GM18498 (cell line): ENCODE data around the gene ALDH1A1.

Experiments
- ATAC-seq: cut with Tn5 transposase; IDR thresholded peaks from one replicate; pipeline ENCODE4 v1.9.1; 2021; ENCODE audit warnings: mild to moderate bottlenecking, moderate library complexity; ENCODE audit not compliant: unreplicated experiment

Gene ALDH1A1

DNA sequence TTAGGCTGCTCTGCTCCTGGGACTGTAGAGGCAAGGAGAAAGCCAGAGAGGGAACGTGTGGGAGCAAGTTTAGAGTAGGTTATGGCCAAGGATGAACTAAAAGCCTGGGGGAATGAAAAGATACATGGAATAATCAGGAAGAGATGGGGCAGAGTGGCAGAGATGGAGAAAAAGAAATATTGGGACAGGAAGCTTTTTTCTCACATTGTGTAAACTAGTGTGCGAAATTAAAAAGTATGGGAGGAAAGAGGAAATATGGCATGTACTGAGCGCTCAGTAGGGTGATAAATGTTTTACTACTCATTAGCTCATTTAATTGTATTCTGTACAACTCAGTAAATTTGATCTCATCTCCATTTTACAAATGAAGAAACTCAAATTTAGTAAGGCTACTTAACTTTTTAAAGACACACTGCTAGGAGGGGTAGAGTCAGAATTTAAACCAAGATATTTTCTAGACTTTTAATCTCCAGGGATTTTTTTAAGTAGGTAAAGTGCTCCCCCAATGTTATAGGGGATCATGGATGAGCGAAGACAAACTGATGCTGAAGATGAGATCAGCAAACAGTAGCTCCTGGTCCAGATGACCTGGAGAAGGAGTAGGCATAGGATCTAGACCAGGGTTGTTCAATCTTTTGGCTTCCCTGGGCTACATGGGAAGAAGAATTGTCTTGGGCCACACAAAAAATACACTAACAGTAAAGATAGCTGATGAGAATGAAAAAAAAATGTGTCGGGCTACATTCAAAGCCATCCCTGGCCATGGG, 30.8 kb downstream of the ALDH1A1 start:
- ATAC-seq: no peak

- no peak for ATAC-seq
These were observed 33.5 kb downstream of the ALDH1A1 start for GRCh38 chr9:72919246-72919945.

GRCh38 chr9:72917892-72918509, 34.9 kb downstream of the ALDH1A1 start:
- ATAC-seq: no peak

- ATAC-seq: no peak
These were observed 37.2 kb downstream of the ALDH1A1 start for GRCh38 chr9:72915659-72916058.

GRCh38 chr9:72914750-72915149, 38.1 kb downstream of the ALDH1A1 start:
- no peak for ATAC-seq

DNA sequence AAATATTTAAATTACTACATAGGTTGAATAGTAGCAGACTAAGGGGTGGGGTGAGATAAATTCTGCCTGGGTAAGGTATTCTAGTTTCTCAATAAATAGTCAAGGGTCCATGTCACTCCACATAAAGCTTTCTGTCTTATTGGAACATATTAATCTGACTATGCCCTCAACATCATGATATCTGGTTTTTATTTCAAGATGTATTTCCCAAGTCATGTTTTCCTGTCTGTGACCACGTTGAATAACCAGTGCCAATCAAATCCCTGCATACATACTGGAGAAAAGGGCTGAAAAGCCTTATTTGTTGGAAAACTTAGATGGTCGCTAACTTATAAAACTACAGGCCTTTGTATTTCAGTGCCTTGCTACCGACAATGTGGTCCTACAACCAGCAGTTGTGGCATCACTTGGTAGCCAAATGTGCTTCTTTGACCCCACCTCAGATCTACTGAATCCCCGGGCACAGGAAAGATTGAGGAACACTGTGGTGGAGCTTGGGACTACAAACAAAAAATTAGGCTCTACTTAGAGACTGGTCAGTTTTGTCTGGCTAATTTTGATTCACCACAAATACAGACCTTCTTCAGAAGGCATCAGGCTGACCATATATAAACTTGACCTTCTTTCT, 39.4 kb downstream of the ALDH1A1 start:
- no peak for ATAC-seq

- no peak for ATAC-seq
These were observed 40.1 kb downstream of the ALDH1A1 start for GRCh38 chr9:72912476-72913381.

- ATAC-seq: no peak
These were observed 41.0 kb downstream of the ALDH1A1 start for GRCh38 chr9:72911816-72912215.

DNA sequence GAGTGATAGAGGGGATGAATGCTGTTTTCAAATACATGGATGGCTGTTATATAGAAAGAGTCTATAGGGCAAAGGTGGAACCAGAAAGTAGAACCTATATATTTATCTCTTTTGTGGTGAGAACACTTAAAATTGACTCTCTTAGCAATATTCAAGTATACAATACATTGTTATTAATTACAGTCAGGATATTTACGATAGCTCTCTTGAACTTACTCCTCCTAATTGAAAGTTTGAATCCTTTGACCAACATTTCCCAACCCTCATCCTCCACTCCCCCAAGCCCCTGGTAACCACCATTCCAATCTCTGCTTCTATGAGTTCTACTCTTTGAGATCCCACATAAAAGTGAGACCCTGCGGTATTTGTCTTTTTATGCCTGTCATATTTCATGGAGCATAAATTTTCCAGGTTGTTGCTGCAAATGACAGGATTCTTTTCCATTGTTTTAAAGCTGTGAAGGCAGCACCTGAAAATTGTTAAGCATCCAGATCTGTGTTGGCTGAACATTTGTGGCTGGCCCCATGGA, 41.5 kb downstream of the ALDH1A1 start:
- no peak for ATAC-seq

GRCh38 chr9:72909428-72909827, 43.4 kb downstream of the ALDH1A1 start:
- ATAC-seq: no peak

DNA sequence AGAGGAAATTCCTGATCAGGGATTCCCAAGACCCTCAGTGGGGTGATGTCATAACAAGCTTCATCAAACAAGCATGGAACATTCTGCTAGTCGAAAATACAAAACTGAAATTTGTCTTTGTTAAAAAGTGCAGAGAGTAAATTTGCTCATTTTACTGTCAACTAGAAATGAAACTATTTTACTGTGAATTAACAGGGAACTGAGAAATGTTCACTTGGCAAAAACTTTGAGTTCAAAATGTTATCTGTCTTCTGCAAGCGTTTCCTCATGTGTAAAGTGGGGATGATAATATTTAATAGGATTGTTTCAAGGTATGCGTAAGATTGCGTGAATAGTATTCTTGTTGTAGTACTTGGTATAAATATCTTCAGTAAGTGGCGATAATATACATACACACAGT, 45.4 kb downstream of the ALDH1A1 start:
- ATAC-seq: no peak

DNA sequence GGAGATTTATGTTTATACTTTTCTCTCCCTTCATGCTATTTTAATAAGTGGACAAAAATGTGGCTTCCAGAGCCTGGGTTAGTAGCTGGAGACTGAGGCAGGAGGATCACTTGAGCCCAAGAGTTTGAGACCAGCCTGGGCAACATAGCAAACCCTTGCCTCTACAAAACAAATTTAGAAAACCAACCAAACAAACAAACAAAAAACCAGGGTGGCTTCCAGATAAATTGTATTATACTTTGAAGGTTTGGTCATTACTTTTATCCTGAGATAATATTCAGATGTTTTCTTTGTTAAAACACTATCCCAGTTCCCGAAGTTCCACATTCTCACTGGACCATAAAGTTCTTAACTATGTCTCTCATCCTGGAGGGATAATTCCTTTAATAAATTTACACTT, 46.0 kb downstream of the ALDH1A1 start:
- no peak for ATAC-seq

GRCh38 chr9:72905514-72906480, 47.1 kb downstream of the ALDH1A1 start:
- ATAC-seq: no peak

- ATAC-seq: no peak
These were observed 48.4 kb downstream of the ALDH1A1 start for GRCh38 chr9:72904267-72905093.

DNA sequence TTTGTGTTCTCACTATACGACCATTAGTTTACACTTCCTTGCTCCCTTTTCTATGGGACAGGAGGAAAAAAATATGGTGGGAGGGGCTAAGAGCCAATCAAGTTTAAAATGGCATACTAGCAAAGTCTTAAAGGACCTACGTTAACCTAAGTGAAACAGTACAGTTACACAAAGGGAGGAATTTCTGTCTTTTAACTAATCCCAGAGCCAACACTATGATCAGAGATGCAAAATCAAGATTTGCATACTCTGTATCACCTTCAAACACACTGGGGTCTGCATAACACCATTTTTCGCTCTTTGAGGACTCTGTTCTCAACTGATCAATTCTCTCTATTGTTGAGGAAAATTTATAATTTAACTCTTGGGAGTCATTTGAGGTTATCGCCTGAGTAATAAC, 49.8 kb downstream of the ALDH1A1 start:
- no peak for ATAC-seq

- ATAC-seq: no peak
These were observed 50.6 kb downstream of the ALDH1A1 start for GRCh38 chr9:72902268-72902667.

DNA sequence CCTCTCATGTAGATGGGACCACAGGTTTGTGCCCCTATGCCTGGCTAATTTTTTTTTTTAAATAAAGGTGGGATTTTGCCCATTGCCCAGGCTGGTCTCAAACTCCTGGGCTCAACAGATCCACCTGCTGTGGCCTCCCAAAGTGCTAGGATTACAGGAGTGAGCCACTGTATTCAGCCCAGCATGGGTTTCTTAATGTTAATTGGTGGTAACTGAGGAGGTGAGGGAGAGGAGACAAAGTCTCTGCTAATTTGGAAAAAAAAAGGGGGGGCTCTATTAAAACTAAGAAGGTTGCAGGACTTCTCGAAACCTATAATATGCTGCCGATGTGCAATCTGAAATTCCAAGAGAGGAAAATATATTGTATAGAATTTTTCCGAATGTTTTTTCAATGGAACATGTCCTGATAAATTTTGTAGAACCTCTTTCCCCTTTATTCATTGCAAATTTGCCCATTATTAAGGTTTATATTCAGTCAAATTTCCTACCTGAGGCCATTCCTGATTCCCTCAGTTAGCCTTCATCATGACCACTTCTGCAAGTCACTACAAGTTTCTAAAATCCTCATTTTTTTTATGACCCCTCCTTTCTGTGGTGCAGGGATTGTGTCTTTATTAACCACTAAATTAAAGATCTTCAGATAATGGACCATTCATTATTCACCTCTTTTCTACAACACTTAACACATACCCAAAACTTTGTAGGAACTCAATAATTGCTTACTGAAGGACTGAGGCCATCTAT, 52.9 kb downstream of the ALDH1A1 start:
- ATAC-seq: no peak
